HepG2 (cell line): ENCODE results near the gene PDK2.

ENCODE experiments used
- BCL6 ChIP-seq: IDR thresholded peaks from 2 replicates; pipeline ENCODE4 v1.6.1; 2016; ENCODE audit warnings: missing genetic modification reagents, missing compliant biosample characterization
- CENPT ChIP-seq: sonication (generic); formaldehyde crosslinking; IDR thresholded peaks from 2 replicates; pipeline ENCODE4 v1.8.0; 2022; ENCODE audit warnings: low read depth, mild to moderate bottlenecking, moderate library complexity, missing genetic modification reagents
- DZIP1 ChIP-seq: sonication (generic); formaldehyde crosslinking; IDR thresholded peaks from 2 replicates; pipeline ENCODE4 v1.5.0; 2020; ENCODE audit warnings: mild to moderate bottlenecking, missing genetic modification reagents
- FOSL2 ChIP-seq: sonication (generic); formaldehyde crosslinking; IDR thresholded peaks from 2 replicates; pipeline ENCODE4 v1.4.0; 2020; ENCODE audit warnings: missing genetic modification reagents
- NCOR1 ChIP-seq: fragments of 200-600 bp; sonication (generic); IDR thresholded peaks from 2 replicates; pipeline ENCODE4 v1.7.0; 2017; ENCODE audit warnings: antibody characterized with exemption, low read length, borderline replicate concordance
- NR2F6 ChIP-seq, 2 experiments: IDR thresholded peaks; 2 replicates each; pipeline ENCODE4 v1.6.1; 2016; ENCODE audit warnings: antibody characterized with exemption in 1 of 2, mild to moderate bottlenecking in 1 of 2
- SP1 ChIP-seq, 2 experiments: fragments of 450-650 bp in 1 of 2; sonication (generic) in 1 of 2; formaldehyde crosslinking in 1 of 2; IDR thresholded peaks; 2 replicates each; pipeline versions ENCODE4 v1.4.0 to v1.6.1; 2016 to 2020; ENCODE audit warnings: missing genetic modification reagents in 1 of 2
- ZFYVE20 ChIP-seq: sonication (generic); formaldehyde crosslinking; IDR thresholded peaks from 2 replicates; pipeline ENCODE4 v1.8.0; 2023; ENCODE audit warnings: low read depth, mild to moderate bottlenecking, moderate library complexity, missing genetic modification reagents, borderline replicate concordance
- ZNF281 ChIP-seq: sonication (generic); formaldehyde crosslinking; IDR thresholded peaks from 2 replicates; pipeline ENCODE4 v1.4.0; 2020; ENCODE audit warnings: missing genetic modification reagents, borderline replicate concordance
- ZSCAN5A ChIP-seq: sonication (generic); formaldehyde crosslinking; IDR thresholded peaks from 2 replicates; pipeline ENCODE4 v1.8.0; 2022; ENCODE audit warnings: mild to moderate bottlenecking, missing genetic modification reagents, borderline replicate concordance
- TF ChIP-seq, protein P1 (sequence below): sonication (generic); formaldehyde crosslinking; IDR thresholded peaks from 2 replicates; pipeline ENCODE4 v1.5.0; 2020; ENCODE audit warnings: mild to moderate bottlenecking, missing genetic modification reagents, moderate library complexity
- TF ChIP-seq, protein P2 (sequence below): IDR thresholded peaks from 2 replicates; pipeline ENCODE4 v1.6.1; 2018; ENCODE audit warnings: missing genetic modification reagents

DNA sequence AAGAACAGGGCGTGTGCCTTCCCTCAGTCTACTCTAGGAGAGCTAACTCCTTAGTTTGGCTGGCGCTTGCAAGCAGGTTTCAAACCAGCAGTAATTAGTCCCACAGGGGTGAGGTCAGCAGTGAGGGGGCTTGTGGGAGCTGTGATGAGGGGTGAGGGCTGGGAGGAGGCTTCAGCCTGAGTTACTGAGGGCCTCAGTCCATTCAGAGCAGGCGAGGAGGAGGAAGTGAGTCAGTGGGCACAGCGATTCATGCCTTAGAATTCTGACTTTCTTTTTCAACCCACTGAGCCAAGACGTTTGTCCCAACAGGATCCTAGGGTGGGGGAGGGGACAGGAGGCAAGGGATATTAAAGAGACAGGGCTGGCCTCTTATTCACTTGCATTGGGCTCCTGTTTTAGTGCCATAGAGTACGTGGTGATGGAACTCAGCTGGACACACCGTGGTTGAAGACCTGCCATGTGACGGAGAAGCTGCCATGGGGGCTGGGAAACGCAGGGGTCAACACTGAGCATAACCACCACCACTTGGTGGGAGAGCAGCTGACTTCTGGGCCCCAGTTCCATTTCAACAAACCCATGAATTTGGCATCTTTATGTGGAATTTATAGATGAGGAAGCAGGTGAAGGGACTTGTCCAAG lies 47.5 kb upstream of the PDK2 start:
- TF ChIP-seq, protein P1, sequence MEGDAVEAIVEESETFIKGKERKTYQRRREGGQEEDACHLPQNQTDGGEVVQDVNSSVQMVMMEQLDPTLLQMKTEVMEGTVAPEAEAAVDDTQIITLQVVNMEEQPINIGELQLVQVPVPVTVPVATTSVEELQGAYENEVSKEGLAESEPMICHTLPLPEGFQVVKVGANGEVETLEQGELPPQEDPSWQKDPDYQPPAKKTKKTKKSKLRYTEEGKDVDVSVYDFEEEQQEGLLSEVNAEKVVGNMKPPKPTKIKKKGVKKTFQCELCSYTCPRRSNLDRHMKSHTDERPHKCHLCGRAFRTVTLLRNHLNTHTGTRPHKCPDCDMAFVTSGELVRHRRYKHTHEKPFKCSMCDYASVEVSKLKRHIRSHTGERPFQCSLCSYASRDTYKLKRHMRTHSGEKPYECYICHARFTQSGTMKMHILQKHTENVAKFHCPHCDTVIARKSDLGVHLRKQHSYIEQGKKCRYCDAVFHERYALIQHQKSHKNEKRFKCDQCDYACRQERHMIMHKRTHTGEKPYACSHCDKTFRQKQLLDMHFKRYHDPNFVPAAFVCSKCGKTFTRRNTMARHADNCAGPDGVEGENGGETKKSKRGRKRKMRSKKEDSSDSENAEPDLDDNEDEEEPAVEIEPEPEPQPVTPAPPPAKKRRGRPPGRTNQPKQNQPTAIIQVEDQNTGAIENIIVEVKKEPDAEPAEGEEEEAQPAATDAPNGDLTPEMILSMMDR (CRISPR knock-in tag): no peak
- TF ChIP-seq NCOR1 (no peak), ZFYVE20 (CRISPR knock-in tag) (no peak), DZIP1 (no peak), NR2F6 (IDR thresholded peaks at IDR 0.05) (no peak), NR2F6 (CRISPR knock-in tag; IDR thresholded peaks at IDR 0.05) (no peak), BCL6 (CRISPR knock-in tag) (no peak), ZSCAN5A (CRISPR knock-in tag) (no peak), FOSL2 (no peak), SP1 (IDR thresholded peaks at IDR 0.05) (no peak), SP1 (CRISPR knock-in tag; IDR thresholded peaks at IDR 0.05) (no peak), CENPT (CRISPR knock-in tag) (no peak), ZNF281 (no peak)
- TF ChIP-seq, protein P2, sequence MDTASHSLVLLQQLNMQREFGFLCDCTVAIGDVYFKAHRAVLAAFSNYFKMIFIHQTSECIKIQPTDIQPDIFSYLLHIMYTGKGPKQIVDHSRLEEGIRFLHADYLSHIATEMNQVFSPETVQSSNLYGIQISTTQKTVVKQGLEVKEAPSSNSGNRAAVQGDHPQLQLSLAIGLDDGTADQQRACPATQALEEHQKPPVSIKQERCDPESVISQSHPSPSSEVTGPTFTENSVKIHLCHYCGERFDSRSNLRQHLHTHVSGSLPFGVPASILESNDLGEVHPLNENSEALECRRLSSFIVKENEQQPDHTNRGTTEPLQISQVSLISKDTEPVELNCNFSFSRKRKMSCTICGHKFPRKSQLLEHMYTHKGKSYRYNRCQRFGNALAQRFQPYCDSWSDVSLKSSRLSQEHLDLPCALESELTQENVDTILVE (CRISPR knock-in tag): no peak
